Transverse colon (tissue), 4 donors: ENCODE measurements around the gene VPS51.

ENCODE experiments used
- CTCF ChIP-seq, 5 experiments: fragments of 200-600 bp in 3 of 5; fragments of 450-650 bp in 2 of 5; sonication (generic) in 3 of 5; IDR thresholded peaks; 1 replicate in 2 of 5; 2 replicates in 3 of 5; pipeline ENCODE4 v1.5.1; 2016 to 2017; ENCODE audit warnings: antibody characterized with exemption in 5 of 5, inconsistent platforms in 3 of 5, mild to moderate bottlenecking in 2 of 5, moderate library complexity in 1 of 5
- EP300 ChIP-seq: sonication (generic); formaldehyde crosslinking; IDR thresholded peaks from one replicate; pipeline ENCODE4 v1.6.1; 2017; ENCODE audit warnings: antibody characterized with exemption, low read depth
- POLR2A ChIP-seq: fragments of 450-650 bp; IDR thresholded peaks from one replicate; pipeline ENCODE4 v1.6.1; 2016; ENCODE audit warnings: antibody characterized with exemption, mild to moderate bottlenecking, moderate library complexity
- POLR2AphosphoS5 ChIP-seq, 3 donors: sonication (generic); formaldehyde crosslinking; IDR thresholded peaks; one replicate each; pipeline ENCODE4 v1.6.1; 2016; ENCODE audit warnings: antibody characterized with exemption in 3 of 3

- no peak for TF ChIP-seq CTCF (IDR thresholded peaks at IDR 0.05)
- no peak for TF ChIP-seq EP300
- no peak for TF ChIP-seq POLR2A
- no peak for TF ChIP-seq POLR2AphosphoS5 (IDR thresholded peaks at IDR 0.05)
Measured at GRCh38 chr11:65107078-65107477, 11.1 kb downstream of the VPS51 start.
